HepG2 (cell line): ENCODE results near the gene CORO1C. TPM values are rescaled to one million over a fixed set of nuclear protein-coding genes. Genes with fewer than 3 reads are reported as not detected.

Experiments used
- CENPT ChIP-seq: sonication (generic); formaldehyde crosslinking; IDR thresholded peaks from 2 replicates; pipeline ENCODE4 v1.8.0; 2022; ENCODE audit warnings: low read depth, mild to moderate bottlenecking, moderate library complexity, missing genetic modification reagents
- DMAP1 ChIP-seq: IDR thresholded peaks from 2 replicates; pipeline ENCODE4 v1.6.1; 2016
- DR1 ChIP-seq: sonication (generic); formaldehyde crosslinking; IDR thresholded peaks from 2 replicates; pipeline ENCODE4 v1.8.0; 2021; ENCODE audit warnings: mild to moderate bottlenecking, missing genetic modification reagents, inconsistent platforms
- HOXA7 ChIP-seq: sonication (generic); formaldehyde crosslinking; IDR thresholded peaks from 2 replicates; pipeline ENCODE4 v1.8.1; 2022; ENCODE audit warnings: mild to moderate bottlenecking, missing genetic modification reagents, moderate library complexity
- NFYB ChIP-seq: sonication (generic); formaldehyde crosslinking; IDR thresholded peaks from 2 replicates; pipeline ENCODE4 v1.4.0; 2020; ENCODE audit warnings: missing genetic modification reagents
- PHF21A ChIP-seq: sonication (generic); formaldehyde crosslinking; IDR thresholded peaks from 2 replicates; pipeline ENCODE4 v1.5.0; 2020; ENCODE audit warnings: mild to moderate bottlenecking, missing genetic modification reagents
- PITX1 ChIP-seq: sonication (generic); formaldehyde crosslinking; IDR thresholded peaks from 2 replicates; pipeline ENCODE4 v1.5.1; 2020; ENCODE audit warnings: mild to moderate bottlenecking, missing genetic modification reagents
- RAD21 ChIP-seq: fragments of 450-650 bp; formaldehyde crosslinking; IDR thresholded peaks from 2 replicates; pipeline ENCODE4 v1.5.0; 2020; ENCODE audit warnings: mild to moderate bottlenecking
- TCF12 ChIP-seq, 2 experiments: fragments of 450-650 bp in 1 of 2; sonication (generic) in 1 of 2; formaldehyde crosslinking in 1 of 2; IDR thresholded peaks; 2 replicates each; pipeline versions ENCODE4 v1.6.1 to v1.8.0; 2017 to 2022; ENCODE audit warnings: antibody characterized with exemption in 1 of 2, mild to moderate bottlenecking in 1 of 2, missing genetic modification reagents in 1 of 2, moderate library complexity in 1 of 2
- THAP11 ChIP-seq: IDR thresholded peaks from 2 replicates; pipeline ENCODE4 v1.6.1; 2016; ENCODE audit warnings: missing biosample characterization, missing genetic modification reagents
- ZFX ChIP-seq: sonication (generic); formaldehyde crosslinking; IDR thresholded peaks from 2 replicates; pipeline ENCODE4 v1.4.0; 2020; ENCODE audit warnings: mild to moderate bottlenecking, low read depth, missing genetic modification reagents, moderate library complexity
- ZNF44 ChIP-seq: sonication (generic); formaldehyde crosslinking; IDR thresholded peaks from 2 replicates; pipeline ENCODE4 v1.5.1; 2020; ENCODE audit warnings: mild to moderate bottlenecking, missing genetic modification reagents
- ZNF446 ChIP-seq: sonication (generic); formaldehyde crosslinking; IDR thresholded peaks from 2 replicates; pipeline ENCODE4 v1.5.0; 2020; ENCODE audit warnings: mild to moderate bottlenecking, missing genetic modification reagents
- ZNF672 ChIP-seq: sonication (generic); formaldehyde crosslinking; IDR thresholded peaks from 2 replicates; pipeline ENCODE4 v1.8.1; 2022; ENCODE audit warnings: missing genetic modification reagents
- ZNF746 ChIP-seq: sonication (generic); formaldehyde crosslinking; IDR thresholded peaks from 2 replicates; pipeline ENCODE4 v1.8.0; 2022; ENCODE audit warnings: mild to moderate bottlenecking, missing genetic modification reagents
- ZNF781 ChIP-seq: sonication (generic); formaldehyde crosslinking; IDR thresholded peaks from 2 replicates; pipeline ENCODE4 v1.5.1; 2020; ENCODE audit warnings: borderline replicate concordance, mild to moderate bottlenecking, missing genetic modification reagents; ENCODE audit errors: not compliant biosample characterization
- ZNF83 ChIP-seq: sonication (generic); formaldehyde crosslinking; IDR thresholded peaks from 2 replicates; pipeline ENCODE4 v1.4.0; 2020; ENCODE audit warnings: missing genetic modification reagents, mild to moderate bottlenecking, borderline replicate concordance
- polyA plus RNA-seq, 8 experiments: library from polyadenylated mRNA; depleted of rRNA in 3 of 8; stranded (reverse) in 7 of 8; unstranded in 1 of 8; fragments of >200 nt; fragmentation: Illumina TruSeq in 4 of 8; extraction: Trizol in 4 of 8; gene quantifications; 2 replicates each; pipeline versions ENCODE4 v1.2.1 to v1.2.3, GENCODE V29; 2011 to 2016; ENCODE audit warnings: low read depth in 4 of 8, missing spikeins in 1 of 8, mixed read lengths in 1 of 8; ENCODE audit not compliant: insufficient read depth in 1 of 8
- total RNA-seq, 5 experiments: library from RNA; depleted of rRNA; stranded (reverse); fragments of >200 nt; fragmentation: Illumina TruSeq; extraction: Trizol; gene quantifications; 2 replicates each; pipeline ENCODE4 v1.2.3, GENCODE V29; 2016; ENCODE audit warnings: low read depth in 1 of 5
- TF ChIP-seq, protein P1 (sequence below): sonication (generic); formaldehyde crosslinking; IDR thresholded peaks from 2 replicates; pipeline ENCODE4 v1.9.0; 2021; ENCODE audit warnings: missing genetic modification reagents, mild to moderate bottlenecking, borderline replicate concordance
- TF ChIP-seq, protein P2 (sequence below), 2 experiments: fragments of 450-650 bp in 1 of 2; sonication (generic) in 1 of 2; formaldehyde crosslinking; IDR thresholded peaks; 2 replicates each; pipeline versions ENCODE4 v1.5.0 to v1.8.0; 2020 to 2022; ENCODE audit warnings: mild to moderate bottlenecking in 1 of 2, missing genetic modification reagents in 1 of 2
- TF ChIP-seq, protein P3 (sequence below): sonication (generic); formaldehyde crosslinking; conservative IDR thresholded peaks from 2 replicates; pipeline ENCODE4 v1.4.0; 2020; ENCODE audit warnings: missing genetic modification reagents
- TF ChIP-seq, protein P4 (sequence below): sonication (generic); formaldehyde crosslinking; IDR thresholded peaks from 2 replicates; pipeline ENCODE4 v1.5.1; 2020; ENCODE audit warnings: missing genetic modification reagents, mild to moderate bottlenecking, borderline replicate concordance
- TF ChIP-seq, protein P5 (sequence below): sonication (generic); formaldehyde crosslinking; conservative IDR thresholded peaks from 2 replicates; pipeline ENCODE4 v1.4.0; 2020; ENCODE audit warnings: missing genetic modification reagents
- TF ChIP-seq, protein P6 (sequence below): IDR thresholded peaks from 2 replicates; pipeline ENCODE4 v1.6.1; 2016; ENCODE audit warnings: mild to moderate bottlenecking, missing biosample characterization, missing genetic modification reagents

Gene CORO1C
- total and polyA plus RNA-seq, 2 of the 13 experiments (the other 11 are each of a cell fraction or from before 2014, with no cell fraction given): 73.7 to 131 TPM

DNA sequence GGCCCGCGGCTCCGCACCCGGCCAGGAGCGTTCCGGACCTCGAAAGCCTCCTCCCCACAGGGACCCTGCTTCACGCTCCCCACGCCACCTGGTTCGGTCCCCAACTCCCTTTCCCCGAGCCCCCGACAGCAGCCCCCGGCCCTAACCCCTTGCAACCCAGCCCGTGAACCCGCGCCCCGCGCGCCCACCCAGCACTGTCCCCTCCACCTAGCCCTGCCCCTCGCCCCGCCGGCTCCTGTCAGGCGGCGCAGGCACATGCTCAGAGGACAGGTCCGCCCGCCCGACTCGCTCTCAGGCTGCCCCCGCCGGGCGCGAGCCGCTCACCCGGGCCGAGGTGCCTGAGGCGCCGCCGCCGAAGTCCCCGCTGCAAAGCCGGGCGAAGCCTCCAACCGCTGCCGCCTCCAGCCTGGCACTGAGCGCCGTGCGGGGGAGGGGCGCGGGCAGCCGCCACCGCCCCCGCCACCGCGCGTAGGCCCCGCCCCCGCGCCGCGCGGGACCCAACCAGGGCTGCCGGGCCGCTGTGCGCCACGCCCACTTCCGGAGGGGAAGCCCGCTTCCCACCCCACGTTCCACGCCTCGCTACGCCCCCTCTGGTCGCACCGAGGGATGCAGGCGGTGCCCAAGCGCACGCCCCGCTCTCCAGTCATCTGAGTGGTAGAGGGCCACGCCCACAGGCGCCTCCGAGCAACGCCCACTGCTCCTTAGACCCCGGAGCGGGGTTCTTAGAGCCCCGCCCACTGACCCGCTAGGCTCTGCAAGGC lies at the start of gene CORO1C (continued):
- TF ChIP-seq, protein P1, sequence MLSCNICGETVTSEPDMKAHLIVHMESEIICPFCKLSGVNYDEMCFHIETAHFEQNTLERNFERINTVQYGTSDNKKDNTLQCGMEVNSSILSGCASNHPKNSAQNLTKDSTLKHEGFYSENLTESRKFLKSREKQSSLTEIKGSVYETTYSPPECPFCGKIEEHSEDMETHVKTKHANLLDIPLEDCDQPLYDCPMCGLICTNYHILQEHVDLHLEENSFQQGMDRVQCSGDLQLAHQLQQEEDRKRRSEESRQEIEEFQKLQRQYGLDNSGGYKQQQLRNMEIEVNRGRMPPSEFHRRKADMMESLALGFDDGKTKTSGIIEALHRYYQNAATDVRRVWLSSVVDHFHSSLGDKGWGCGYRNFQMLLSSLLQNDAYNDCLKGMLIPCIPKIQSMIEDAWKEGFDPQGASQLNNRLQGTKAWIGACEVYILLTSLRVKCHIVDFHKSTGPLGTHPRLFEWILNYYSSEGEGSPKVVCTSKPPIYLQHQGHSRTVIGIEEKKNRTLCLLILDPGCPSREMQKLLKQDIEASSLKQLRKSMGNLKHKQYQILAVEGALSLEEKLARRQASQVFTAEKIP (CRISPR knock-in tag): no peak
- TF ChIP-seq ZNF44 (no peak; the same call in 1 of the 2 replicates), ZFX (CRISPR knock-in tag) (peak; percentile 44; the same call in 1 of the 2 replicates), TCF12 (IDR thresholded peaks at IDR 0.05) (no peak), TCF12 (CRISPR knock-in tag; IDR thresholded peaks at IDR 0.05) (no peak), NFYB (CRISPR knock-in tag) (peak; percentile 72), ZNF746 (CRISPR knock-in tag) (no peak), DR1 (CRISPR knock-in tag) (no peak; the same call in 1 of the 2 replicates), ZNF446 (CRISPR knock-in tag) (peak; percentile 71; the same call in 1 of the 2 replicates), ZNF672 (CRISPR knock-in tag) (0 out of 2 replicates have a peak, but pooled peaks have one; percentile 29), CENPT (CRISPR knock-in tag) (no peak), PHF21A (CRISPR knock-in tag) (no peak), HOXA7 (no peak), ZNF83 (CRISPR knock-in tag) (no peak), THAP11 (CRISPR knock-in tag) (peak; percentile 73), DMAP1 (peak; percentile 43; the same call in 1 of the 2 replicates), RAD21 (CRISPR knock-in tag) (peak; percentile 80), ZNF781 (no peak), PITX1 (CRISPR knock-in tag) (no peak)
- TF ChIP-seq, protein P2, sequence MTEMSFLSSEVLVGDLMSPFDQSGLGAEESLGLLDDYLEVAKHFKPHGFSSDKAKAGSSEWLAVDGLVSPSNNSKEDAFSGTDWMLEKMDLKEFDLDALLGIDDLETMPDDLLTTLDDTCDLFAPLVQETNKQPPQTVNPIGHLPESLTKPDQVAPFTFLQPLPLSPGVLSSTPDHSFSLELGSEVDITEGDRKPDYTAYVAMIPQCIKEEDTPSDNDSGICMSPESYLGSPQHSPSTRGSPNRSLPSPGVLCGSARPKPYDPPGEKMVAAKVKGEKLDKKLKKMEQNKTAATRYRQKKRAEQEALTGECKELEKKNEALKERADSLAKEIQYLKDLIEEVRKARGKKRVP (CRISPR knock-in tag; IDR thresholded peaks at IDR 0.05): no peak
- TF ChIP-seq, protein P3, sequence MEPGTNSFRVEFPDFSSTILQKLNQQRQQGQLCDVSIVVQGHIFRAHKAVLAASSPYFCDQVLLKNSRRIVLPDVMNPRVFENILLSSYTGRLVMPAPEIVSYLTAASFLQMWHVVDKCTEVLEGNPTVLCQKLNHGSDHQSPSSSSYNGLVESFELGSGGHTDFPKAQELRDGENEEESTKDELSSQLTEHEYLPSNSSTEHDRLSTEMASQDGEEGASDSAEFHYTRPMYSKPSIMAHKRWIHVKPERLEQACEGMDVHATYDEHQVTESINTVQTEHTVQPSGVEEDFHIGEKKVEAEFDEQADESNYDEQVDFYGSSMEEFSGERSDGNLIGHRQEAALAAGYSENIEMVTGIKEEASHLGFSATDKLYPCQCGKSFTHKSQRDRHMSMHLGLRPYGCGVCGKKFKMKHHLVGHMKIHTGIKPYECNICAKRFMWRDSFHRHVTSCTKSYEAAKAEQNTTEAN: no peak
- TF ChIP-seq, protein P4, sequence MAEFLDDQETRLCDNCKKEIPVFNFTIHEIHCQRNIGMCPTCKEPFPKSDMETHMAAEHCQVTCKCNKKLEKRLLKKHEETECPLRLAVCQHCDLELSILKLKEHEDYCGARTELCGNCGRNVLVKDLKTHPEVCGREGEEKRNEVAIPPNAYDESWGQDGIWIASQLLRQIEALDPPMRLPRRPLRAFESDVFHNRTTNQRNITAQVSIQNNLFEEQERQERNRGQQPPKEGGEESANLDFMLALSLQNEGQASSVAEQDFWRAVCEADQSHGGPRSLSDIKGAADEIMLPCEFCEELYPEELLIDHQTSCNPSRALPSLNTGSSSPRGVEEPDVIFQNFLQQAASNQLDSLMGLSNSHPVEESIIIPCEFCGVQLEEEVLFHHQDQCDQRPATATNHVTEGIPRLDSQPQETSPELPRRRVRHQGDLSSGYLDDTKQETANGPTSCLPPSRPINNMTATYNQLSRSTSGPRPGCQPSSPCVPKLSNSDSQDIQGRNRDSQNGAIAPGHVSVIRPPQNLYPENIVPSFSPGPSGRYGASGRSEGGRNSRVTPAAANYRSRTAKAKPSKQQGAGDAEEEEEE: no peak
- TF ChIP-seq, protein P5, sequence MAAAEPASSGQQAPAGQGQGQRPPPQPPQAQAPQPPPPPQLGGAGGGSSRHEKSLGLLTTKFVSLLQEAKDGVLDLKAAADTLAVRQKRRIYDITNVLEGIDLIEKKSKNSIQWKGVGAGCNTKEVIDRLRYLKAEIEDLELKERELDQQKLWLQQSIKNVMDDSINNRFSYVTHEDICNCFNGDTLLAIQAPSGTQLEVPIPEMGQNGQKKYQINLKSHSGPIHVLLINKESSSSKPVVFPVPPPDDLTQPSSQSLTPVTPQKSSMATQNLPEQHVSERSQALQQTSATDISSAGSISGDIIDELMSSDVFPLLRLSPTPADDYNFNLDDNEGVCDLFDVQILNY (CRISPR knock-in tag): no peak
- TF ChIP-seq, protein P6, sequence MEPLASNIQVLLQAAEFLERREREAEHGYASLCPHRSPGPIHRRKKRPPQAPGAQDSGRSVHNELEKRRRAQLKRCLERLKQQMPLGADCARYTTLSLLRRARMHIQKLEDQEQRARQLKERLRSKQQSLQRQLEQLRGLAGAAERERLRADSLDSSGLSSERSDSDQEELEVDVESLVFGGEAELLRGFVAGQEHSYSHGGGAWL (CRISPR knock-in tag): no peak
